Measurements from ENCODE around the gene SDHA. TPM values are rescaled to one million over a fixed set of nuclear protein-coding genes. Genes with fewer than 3 reads are reported as not detected.

SDHA gene
- total and polyA plus RNA-seq, 2 of the 8 experiments (the other 6 are each of a cell fraction or from before 2014, with no cell fraction given), result 59.7 to 87.3 TPM

DNA sequence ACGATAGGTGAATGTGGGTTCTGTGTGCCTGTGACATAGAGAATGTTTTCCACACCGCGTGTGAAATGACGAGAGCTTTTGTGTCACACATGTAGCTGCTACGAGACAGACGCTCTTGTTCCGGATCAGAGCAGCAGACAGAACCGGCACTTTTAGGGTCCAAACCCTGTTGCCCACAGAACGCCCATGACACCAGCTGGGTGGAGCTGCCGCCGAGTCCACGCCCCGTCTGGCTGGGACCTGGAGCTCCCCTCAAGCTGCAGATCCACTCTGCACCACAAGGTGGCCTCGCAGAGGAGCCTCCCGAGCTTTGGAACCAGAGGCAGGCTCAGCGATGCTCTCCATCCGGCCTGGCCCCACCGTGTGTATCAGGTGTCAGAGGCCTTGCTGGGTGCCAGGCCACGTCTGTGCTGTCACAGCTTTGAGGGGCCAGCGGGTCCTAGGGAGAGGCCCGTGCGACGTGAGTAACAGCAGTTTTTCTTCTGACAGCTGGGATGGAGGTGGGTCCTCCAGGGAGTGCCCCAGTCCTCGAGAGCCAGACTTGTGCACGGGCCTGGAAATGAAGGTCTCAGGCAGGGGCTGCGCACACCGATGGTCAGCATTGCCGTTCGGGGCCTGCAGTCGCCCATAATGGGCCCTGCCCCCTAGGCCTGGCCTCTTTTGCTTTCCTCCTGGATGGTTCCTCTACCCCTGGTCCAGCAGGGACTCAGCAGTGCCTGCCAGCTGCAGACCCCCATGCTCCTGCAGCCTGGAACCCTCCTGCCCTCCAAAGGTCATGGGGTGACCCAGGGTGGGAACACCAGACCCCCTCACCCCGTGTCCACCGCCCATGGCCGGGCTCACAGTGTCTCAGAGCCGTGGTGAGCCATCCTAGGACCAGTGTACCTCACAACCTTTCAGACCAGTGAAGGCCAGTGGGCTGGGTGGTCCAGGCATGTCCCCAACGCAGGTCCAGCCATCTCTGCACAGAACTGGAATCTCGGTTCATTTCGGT lies 29.3 kb upstream of the SDHA start (continued):
- TF ChIP-seq TEAD4 (IDR thresholded peaks at IDR 0.05; ENCODE audit: low read depth, low read length) (peak; percentile 17; the same call in 1 of the 2 replicates), CBX8 (IDR thresholded peaks at IDR 0.05; ENCODE audit: borderline replicate concordance, low read depth, low read length) (no peak), TAF7 (optimal IDR thresholded peaks at IDR 0.05; ENCODE audit: borderline replicate concordance, low read depth, low read length) (no peak), EGR1 (IDR thresholded peaks at IDR 0.05; ENCODE audit: borderline replicate concordance, low read depth, low read length) (no peak), JUN (IDR thresholded peaks at IDR 0.05; ENCODE audit: low read depth, low read length) (no peak), RNF2 (IDR thresholded peaks at IDR 0.05; ENCODE audit: borderline replicate concordance, low read depth, low read length, missing control alignments, poor library complexity, severe bottlenecking) (no peak), CHD7 (IDR thresholded peaks at IDR 0.05; ENCODE audit: insufficient replicate concordance, low read length) (no peak), EZH2 (IDR thresholded peaks at IDR 0.05; ENCODE audit: low read depth, low read length, severe bottlenecking) (no peak)
